Stimulated activated CD8-positive, alpha-beta memory T cell treated with anti-CD3 and anti-CD28 coated beads, Interleukin-12 subunit alpha, Interleukin-12 subunit beta, amount 100 ng/mL, for 4 hours (primary cell): Measurements from ENCODE around the gene HS3ST4.

Experiments
- DNase-seq: peaks from one replicate; pipeline ENCODE4 v3.0.0-alpha.2; 2020; ENCODE audit warnings: low read depth

Gene HS3ST4

GRCh38 chr16:25691519-25692091 is at the start of gene HS3ST4:
HS3ST4 (plus strand) TSS chr16:25691959.
- no peak for DNase-seq

GRCh38 chr16:25643633-25644032 is 48.1 kb upstream of the HS3ST4 start:
- no peak for DNase-seq

DNA sequence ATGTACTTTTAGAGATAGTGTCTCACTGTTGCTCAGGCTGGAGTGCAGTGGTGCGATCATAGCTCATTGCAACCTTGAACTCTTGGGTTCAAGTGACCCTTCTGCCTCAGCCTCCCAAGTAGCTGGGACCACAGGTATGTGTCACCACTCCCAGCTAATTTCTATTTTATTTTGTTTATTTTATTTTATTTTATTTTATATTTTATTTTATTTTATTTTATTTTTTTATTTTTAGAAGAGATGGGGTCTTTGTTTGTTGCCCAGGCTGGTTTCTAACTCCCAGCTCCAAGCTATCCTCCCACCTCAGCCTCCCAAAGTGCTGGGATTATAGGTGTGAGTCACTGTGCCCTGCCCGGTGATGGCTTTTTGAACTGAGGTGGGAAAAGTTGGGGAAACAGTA is 35.1 kb upstream of the HS3ST4 start:
- DNase-seq = no peak

GRCh38 chr16:25676820-25677219 is 14.9 kb upstream of the HS3ST4 start:
- no peak for DNase-seq

DNA sequence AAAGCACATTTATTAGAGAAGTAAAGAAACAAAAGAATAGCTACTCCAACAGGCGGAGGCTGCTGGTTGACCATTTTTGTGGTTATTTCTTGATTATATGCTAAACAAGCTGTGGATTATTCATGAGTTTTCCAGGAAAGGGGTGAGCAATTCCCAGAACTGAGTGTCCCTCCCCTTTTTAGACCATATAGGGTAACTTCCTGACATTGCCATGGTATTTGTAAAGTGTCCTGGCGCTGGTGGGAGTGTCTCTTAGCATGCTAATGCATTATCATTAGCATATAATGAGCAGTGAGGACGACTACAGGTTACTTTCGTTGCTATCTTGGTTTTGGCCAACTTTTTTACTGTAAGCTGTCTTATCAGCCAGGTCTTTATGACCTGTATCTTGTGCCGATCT is 12.2 kb upstream of the HS3ST4 start:
- no peak for DNase-seq

- DNase-seq = no peak
Measured at GRCh38 chr16:25689137-25689836, 2.5 kb upstream of the HS3ST4 start.

- DNase-seq = no peak
Measured at GRCh38 chr16:25690552-25691143, 1.1 kb upstream of the HS3ST4 start.

- DNase-seq = no peak
Measured at GRCh38 chr16:25692351-25692741, 587 bp downstream of the HS3ST4 start.

DNA sequence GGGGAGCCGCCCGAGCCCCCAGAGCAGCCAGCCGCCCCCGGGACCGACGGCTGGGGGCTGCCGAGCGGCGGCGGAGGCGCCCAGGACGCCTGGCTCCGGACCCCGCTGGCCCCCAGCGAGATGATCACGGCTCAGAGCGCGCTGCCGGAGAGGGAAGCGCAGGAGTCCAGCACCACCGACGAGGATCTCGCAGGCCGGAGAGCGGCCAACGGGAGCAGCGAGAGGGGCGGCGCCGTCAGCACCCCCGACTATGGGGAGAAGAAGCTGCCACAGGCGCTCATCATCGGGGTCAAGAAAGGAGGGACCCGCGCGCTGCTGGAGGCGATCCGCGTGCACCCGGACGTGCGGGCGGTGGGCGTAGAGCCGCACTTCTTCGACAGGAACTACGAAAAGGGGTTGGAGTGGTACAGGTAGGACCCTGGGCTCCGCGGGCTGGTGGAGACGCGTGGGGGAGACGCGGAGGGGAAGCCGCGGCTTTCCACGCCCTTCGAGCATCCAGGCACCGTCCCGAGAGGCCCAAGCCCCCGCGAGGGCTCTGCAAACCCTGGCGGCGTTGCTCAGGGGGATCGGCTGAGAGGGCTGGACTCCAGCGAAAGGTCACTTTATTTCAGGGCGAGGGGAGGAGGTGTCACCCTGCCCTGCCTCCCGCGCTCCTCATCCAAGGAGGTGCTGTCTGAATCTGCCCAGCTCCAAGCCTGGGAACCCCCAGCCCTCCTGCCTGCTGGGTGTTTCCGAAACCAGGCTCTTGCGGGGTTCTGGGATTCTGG is 1.2 kb downstream of the HS3ST4 start:
- DNase-seq = no peak

DNA sequence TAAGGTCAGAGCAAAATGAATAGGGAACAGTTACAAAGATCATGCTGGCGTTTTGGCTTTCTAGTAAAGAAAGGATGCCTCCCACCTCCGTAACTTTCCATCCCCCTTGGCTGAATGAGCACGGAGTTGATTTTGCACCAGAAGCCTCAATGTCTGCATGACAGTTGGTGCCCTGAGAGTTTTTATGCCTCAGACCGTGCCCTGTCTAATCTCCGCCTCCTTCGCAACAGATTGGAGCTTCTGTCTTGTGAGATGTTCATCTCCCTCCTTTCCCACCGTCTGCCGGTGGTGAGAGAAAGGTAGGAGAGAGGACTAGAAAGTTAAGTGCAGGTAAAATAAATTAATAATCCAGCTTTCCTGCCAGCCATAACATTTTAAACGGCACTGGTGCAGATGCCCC is 1.9 kb downstream of the HS3ST4 start:
- no peak for DNase-seq

DNA sequence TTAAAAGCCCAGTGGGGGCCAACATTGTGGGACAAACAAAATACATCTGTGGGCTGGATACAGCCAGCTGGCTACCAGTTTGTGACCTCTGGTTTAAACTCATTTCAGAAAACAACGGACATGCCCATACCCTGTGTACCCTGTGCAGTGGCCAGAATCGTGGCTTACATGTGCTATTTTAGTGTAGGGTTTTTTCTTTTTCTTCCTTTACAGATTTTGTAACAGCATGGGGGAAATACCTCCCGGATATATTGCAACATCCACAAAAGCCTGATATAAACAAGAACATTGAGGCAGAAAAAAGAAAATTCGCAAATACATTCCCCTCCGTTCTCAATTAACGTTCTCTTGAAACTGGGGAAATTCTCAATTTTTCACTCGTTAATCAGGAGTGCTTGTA is 7.3 kb downstream of the HS3ST4 start:
- no peak for DNase-seq

GRCh38 chr16:25700547-25700946 is 8.8 kb downstream of the HS3ST4 start:
- no peak for DNase-seq

GRCh38 chr16:25707553-25707952 is 15.8 kb downstream of the HS3ST4 start:
- DNase-seq = no peak

DNA sequence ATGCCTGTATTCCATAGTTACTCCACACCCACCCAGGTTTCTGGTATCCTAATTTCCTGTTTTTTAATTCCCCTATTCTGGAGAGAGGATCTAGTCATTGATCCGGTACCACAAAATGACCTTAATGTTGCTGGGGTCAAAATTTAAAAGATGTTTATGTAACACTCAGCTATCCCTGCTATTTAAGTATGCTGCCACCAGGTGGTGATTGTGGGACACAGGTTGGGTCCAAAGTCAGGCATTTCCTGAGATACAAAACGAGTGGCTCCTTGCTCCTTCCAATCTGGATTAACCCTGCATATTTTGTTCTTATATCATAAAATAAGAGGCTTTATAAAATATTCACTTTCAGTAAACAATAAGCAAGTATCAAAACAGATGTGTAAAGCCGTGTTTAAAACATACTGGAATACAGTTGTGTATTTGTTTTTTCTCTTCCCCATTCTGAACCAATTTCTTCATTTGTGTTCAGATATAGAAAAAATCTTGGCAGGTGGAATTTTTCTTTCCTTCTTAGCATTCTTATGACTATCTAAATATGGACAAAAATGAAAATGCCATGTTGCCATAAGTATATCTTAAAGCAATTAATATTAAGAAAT is 16.3 kb downstream of the HS3ST4 start:
- DNase-seq = no peak

- DNase-seq = no peak
Measured at GRCh38 chr16:25709213-25709612, 17.5 kb downstream of the HS3ST4 start.

GRCh38 chr16:25713785-25714570 is 22.2 kb downstream of the HS3ST4 start:
- DNase-seq = no peak

GRCh38 chr16:25716186-25716585 is 24.4 kb downstream of the HS3ST4 start:
- no peak for DNase-seq

DNA sequence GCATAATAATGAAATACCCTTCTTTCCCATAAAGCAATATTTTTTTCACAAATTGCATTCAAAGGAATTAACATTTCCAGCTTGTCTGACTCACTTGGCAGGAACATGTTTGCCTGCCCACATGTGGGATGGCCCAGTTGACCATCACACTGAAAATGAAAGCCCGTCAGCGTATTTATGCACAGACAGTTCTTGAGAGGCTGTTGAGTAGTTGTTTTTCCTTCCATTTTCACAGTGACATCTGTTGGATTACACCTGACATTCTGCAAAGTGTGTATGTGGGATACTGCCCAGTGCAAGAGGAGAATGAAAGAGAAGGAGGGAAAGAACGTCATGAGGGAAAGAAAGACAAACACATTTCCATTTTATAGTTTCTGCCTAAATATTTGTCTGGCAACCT is 29.7 kb downstream of the HS3ST4 start:
- no peak for DNase-seq

DNA sequence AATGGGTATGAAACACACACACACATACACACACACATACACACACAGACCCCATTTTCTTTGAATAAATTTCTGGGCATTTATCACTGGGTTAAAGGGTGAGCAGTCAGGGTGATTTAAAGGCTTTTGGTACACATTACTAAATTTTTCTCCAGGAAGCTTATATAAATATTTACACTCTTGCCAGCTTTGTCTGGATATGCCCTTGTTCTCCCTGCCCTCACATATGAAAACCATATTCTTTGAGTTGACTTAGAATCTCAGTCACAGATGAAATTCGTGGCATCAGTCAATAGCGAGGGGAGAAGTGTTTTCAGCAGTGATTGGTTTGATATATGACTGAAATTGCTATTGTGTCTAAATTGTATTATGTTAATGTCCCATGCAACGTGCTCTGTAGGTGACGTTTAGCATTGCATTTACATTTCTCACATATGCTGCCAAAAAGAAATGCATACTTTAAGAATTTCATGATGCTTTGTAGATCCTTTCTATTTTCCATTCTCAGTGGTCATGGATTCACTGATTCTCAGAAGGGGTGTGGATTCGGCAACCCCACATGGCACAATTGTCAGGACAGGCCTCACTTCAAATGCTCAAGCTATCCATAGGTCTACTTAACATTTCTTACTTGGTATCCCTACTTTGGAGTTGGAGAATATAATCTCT is 34.8 kb downstream of the HS3ST4 start:
- DNase-seq = no peak

DNA sequence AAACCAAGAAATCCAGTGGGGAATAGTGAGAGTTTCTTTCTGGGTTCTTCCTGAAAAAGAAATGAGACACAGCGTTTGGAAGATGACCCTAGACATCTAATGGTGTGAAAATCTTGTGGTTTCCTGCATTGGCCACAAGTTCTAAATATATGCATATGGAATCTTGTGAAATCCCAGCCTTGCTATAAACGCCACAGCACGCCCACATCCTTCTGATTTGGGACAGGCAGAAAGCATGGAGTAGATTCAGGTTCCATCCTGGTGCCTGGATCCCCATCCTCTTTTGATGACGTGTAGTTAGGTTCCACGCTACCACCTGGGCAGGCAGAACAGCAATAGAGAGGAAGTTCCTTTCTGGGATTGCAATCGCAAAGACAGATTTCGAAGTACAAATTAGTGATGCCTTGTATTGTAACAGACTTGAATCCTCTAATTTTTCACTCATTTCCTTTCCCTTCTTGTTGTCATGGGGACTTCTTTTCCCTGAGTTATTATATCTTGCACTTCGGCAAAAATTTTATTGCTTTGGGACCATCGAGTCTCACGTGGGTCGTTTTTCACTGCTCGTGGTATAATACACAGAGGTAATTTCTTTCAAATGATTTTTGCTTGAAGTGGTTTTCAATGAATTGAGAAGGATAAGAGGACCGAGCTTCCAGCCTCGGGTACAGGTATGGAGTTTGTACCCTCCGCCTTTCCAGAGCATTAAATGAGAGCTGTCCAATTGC is 37.6 kb downstream of the HS3ST4 start:
- DNase-seq = no peak

GRCh38 chr16:25730396-25730795 is 38.6 kb downstream of the HS3ST4 start:
- no peak for DNase-seq
